Kidney tubule cell (primary cell): ENCODE results near the gene DNAAF8.

Source experiments
- DNase-seq: peaks from one replicate; pipeline ENCODE4 v3.0.0-alpha.2; 2018; ENCODE audit warnings: low spot score

DNAAF8 gene

GRCh38 chr16:4734063-4734729 lies at the start of gene DNAAF8, which contains the start of gene ANKS3:
TSS of gene DNAAF8 (plus strand) at chr16:4734537. CDS start at chr16:4736515, 1,978 bp downstream.
TSS of gene ANKS3 (minus strand) at chr16:4734271. CDS start at chr16:4730149, 4,122 bp downstream.
- DNase-seq: peak; percentile 98

DNA sequence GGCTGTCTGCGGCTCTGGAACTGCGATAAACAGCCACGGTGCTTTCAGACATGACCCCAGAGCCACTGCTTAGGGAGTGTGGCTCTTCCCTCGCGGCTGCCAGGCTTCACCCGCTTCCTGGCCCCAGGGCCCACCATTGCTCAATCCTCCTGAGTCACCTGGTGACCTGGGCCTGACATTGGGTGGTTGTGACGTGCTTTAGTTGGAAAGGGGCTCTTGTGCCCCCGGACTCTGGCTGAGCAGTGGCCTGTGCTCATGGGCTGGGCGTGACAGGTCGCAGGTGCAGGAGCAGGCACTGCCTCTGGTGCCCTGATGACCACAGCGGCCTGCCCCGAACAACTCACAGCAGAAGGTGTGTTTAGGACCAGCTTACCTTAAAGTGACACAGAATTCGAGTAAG lies 49.6 kb upstream of the DNAAF8 start:
- no peak for DNase-seq

DNA sequence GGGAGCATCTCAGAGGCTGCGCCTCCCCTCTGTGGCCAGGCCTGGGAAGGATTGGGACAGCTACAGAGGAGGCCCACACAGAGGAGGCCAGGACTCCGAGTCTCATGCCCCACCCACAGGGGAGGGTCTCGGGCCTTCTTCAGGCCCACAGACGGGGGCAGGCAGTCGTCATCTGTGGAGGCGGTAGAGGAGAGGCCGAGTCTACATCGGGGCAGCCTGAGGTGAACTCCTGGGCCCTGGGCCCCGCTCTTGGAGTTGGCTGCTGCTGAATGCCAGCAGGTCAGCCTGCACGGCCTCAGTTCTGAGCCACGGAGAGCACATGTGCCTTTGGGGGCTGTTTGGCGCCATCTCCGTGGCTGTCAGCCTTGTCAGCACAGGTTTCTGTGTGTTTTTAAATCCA lies 49.0 kb upstream of the DNAAF8 start:
- no peak for DNase-seq

GRCh38 chr16:4685776-4686496 lies 48.4 kb upstream of the DNAAF8 start:
- DNase-seq: no peak

GRCh38 chr16:4686497-4687210 lies 47.7 kb upstream of the DNAAF8 start:
- no peak for DNase-seq

- no peak for DNase-seq
Measured at GRCh38 chr16:4687416-4687815, 46.9 kb upstream of the DNAAF8 start.

DNA sequence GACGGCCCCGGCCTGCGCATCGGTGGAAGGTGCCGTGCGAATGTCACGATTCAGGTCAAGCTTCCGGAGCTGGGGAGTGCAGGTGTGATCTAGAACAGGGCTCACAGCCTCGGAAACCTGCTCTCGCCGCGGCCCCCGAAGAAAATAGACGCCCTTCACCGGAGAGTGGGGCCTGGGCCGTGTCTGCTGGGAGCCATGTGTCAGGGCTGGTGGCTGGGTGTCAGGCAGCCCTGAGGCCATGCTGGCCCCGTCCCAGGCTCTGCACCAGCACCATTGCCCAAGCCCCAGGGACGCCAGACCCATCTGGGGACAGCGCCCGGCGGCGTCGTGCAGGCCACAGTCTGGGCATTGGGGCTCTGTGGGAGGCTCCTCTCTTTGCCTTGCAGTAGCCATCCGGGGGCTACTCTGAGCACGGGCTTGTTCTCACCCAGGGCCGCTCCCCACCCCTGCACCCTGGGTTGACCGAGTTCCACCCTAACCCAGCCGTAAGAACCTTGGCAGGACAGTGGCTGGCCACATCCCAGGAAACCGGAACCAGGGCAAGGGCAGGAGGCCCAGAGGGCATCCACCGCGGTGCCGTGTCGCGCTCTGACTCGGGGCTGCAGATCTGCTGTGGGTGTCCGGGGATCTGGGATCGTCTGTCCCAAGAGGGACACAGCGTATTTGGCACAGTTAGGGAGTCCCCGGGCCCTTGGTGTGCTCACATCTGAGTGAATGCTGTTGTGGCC lies 46.2 kb upstream of the DNAAF8 start:
- DNase-seq: no peak

DNA sequence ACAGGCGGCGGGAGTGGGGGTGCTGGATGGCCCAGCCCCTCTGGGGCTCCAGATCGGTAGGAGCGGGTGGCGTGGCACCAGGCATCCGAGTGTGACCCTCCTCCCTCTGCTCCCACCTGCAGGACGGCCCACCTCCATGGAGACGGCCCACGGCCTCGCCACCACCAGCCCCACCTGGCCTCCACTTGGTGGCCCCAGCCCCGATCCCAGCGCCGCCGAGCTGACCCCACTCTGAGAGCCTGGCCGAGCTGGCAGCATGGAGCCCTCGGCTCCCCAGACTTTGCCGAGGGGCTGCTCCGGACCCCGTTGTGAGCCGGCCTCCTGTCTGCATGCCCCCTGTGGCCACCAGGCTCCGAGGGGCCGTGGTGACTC lies 45.7 kb upstream of the DNAAF8 start:
- DNase-seq: no peak

- DNase-seq: no peak
Measured at GRCh38 chr16:4689091-4689671, 45.2 kb upstream of the DNAAF8 start.

GRCh38 chr16:4689864-4690704 lies 44.3 kb upstream of the DNAAF8 start:
- no peak for DNase-seq

DNA sequence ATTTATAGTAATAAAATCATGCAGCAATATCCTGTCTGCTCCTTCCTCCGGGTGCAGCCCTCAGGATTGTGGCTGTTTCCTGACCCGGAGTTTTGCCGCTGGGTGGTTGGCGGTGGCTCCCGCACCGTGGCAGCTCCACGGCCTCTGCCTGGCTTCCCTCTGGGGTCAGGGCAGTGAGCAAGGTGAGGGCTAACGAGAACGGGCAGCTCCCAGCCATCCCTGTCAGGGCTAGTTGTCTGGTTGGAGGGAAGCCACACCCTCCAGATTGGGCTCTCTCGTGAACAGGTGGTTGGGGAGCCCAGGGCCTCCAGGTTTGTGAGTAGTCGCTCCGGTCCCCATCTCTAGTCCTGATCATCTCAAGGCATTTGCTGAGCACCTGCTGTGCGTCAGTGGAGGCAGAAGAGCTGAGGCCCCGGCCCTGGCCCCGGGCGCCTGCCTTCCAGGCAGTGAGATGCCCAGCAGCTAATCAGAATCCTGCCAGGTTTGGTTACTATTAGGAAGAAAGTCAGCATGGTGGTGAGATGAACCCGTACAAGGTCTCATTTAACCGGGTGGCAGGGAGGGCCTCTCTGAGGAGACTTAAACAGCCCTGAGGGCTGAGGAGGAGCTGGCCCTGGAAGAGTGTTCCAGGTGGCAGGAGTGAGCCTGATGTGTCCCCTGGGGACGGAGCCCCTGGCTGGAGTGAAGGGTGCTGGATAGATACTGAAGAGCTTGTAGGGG lies 43.2 kb upstream of the DNAAF8 start:
- DNase-seq: no peak

DNA sequence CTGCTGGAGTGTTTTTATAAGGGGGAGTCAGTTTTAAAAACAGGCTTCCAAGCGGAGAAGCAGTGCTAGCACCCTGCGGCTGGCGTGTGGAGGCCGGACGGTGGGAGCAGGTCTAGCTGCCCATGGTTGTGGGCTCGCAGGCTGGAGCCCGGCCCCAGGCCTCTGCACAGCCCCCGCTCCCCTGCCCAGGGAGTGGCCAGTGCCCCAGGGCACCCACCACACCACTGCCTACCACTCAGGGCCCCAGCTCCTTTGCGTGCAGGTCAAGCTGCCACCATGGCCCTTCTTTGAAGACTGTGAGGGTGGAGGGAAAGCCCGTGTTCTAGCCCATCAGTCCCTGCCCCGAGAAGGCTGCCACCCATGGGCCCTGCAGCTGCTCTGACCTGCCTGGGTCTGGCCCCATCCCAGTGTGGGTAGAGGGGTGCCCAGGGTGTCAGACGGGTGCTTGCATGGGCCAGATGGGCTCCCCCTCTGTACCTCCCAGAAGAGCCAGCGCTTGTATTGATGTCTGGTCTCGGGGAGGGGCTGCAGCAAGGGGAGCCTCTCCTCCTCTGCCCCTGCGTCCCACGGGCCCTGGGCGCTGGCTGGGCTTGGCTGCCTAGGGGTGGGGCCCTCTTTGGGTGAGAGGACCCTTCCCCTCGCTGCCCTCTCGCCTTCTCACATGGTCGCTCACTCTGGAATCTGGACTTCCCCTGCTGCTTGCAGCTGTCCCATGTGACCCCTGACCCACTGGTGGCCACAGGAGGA lies 42.5 kb upstream of the DNAAF8 start:
- no peak for DNase-seq

GRCh38 chr16:4692460-4693295 lies 41.7 kb upstream of the DNAAF8 start:
- DNase-seq: peak; percentile 16

GRCh38 chr16:4693296-4693955 lies 40.9 kb upstream of the DNAAF8 start, which contains the start of gene NUDT16L1:
TSS of gene NUDT16L1 (plus strand) at chr16:4693562. CDS start at chr16:4693727, 165 bp downstream.
- peak; percentile 96 for DNase-seq

- peak; percentile 50 for DNase-seq
Measured at GRCh38 chr16:4693956-4694641, 40.2 kb upstream of the DNAAF8 start.

- no peak for DNase-seq
Measured at GRCh38 chr16:4694642-4695451, 39.5 kb upstream of the DNAAF8 start.
